Stimulated activated CD8-positive, alpha-beta memory T cell treated with anti-CD3 and anti-CD28 coated beads, Interleukin-7, amount 100 ng/mL, for 4 hours (primary cell): ENCODE results near the gene GPR108.

Source experiments
- DNase-seq, 2 donors: peaks; one replicate each; pipeline ENCODE4 v3.0.0-alpha.2; 2020; ENCODE audit warnings: low read depth in 2 of 2

Gene GPR108

DNA sequence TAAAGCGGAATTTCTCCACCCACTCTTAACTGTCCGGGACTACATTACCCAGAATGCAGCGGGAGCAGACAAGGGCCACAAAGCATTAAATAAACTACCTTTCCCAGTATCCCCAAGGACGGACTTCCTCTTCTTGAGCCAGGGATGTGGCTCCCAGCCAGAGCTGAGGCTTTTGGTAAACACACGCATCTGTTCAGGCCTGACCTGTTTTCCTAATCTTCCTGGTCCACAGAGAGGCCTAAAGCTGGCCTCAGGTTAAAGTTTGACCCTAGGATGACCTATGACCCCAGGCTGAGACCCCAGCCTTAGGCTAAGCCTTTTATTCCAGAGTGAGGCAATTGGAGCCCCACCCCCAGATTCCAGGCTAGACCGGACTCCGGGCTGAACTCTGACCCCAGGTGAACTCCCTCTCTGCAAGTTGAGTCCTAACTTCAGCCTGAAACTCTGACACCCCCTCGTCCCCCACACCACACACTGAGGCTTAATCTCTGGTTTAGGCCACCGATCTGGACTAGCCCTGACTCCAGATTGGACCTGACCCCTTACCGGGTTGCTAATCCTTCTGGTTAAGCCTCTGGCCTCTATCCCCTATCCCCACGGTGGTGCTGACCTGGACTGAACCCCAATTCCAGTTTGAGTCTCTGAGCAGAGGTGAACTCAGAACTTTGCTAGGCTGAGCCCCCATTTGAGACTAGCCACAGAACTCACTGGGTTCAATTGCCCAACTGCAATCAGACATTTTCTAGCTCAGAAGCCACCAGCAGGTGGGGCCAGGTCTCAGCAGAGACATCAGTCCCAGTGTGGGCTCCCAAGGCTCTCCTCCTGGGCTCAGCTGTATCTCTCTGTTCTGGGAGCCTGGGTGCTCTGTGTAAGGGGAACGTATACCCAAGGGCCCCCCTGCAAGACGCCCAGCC is 750 bp upstream of the GPR108 start:
- peak; percentile 65 to 67 for DNase-seq

DNA sequence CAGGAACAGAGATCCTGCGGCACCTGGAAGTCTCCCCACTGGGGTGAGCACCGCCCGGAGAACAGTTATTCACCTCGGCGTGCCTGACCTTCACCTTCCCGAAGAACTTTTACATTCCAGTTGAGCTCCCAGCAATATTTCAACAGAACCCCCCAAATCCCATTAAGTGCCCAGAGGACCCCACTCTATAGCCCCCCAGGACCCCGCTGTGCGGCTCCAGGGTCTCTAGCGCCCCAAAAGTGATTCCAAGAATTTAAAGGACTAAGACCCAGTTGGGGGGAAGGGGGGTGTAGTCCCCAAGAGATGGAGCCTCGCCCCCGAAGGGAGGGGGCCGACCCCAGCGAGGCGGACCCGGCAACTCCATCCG is 480 bp downstream of the GPR108 start:
- no peak for DNase-seq

DNA sequence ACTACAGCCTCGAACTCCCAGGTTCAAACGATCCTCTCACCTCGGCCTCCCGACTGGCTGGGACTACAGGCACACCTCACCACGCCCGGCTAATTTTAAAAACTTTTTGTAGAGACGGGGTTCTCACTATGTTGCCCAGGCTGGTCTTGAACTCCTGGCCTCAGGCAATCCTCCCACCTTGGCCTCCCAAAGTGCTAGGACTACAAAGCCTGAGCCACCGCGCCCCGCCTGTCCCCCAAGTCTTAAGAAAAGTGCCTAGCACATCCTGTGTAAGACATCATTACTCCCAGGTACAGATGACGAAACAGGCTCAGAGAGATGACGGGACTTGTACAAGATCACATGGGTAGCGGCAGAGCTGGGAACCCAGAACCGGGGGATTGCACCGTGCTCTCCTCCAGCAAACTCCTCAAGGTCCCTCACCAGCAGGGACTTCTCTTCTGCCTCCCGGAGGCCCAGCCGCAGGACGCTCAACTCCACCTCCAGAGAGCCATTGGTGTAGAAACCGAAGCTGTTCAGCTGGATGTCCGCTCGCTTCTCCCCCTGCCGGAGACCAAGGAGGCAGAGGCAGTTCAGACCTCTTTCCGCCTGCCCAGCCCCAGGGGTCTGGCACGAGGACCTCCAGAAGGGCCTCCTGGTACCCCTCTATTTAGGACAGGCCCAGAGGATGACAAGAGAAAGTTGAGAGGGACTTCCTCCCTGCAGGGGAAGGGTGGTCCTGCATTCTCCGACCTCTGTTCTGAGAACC is 1.0 kb downstream of the GPR108 start:
- peak; percentile 57 to 63 for DNase-seq

DNA sequence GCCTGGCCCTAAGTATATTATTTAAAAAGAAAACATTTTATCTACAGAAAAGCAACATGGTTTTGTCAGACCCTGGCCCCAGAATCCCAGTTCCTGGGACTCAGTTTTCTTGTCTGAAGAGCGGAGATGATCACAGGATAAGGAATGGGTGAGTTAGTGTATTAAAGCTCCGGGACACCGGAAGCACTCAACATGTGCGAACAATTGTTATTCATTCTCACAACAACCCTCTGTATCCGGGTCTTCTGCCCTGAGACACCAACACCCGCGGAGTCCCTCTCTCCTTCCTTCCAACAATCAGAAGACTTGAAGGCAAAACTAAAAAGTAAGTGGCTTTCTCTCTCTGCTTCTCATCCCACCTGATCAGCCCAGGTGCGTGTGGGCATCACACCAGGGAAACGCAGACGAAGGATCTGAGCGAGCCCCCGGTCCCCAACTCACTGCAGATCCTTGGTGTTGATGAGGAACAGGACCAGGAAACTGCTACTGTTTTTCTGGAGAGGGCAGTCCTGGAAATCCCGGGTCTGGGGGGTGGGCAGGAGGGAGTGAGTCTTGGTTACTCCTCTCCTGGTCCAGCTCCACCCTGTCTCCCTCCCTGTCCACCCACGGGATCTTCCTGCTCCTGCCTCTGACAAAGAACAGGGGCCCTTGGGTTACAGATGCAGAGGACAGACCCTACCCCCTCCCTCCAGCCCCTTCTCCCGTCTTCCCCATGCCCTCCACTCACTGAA is 2.0 kb downstream of the GPR108 start:
- no peak for DNase-seq

DNA sequence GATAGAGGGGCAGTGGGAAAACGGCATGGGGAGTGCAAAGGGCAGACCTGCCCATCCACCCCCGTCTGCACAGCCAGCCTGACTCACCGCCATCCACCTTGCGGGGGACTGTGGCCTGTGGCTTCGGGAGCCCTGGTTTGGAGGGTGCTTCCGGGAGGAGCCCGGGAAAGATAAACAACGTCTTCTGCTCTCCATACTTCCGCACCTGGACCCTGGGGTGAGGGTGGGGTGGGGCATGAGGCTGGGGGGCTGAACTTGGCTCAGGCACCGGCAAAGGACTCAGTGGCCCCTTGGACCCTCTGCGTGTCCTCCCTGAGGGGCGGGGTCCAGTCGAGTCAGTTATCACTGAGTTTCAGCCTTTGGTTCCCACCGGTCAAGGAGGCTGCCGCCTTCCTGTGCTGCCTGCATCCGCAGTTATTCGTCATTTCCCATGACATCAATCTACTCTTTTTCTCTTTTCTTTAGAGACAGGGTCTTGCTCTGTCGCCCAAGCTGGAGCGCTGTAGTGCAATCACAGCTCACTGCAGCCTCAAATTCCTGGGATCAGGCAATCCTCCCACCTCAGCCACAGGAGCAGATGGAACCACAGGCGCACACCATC is 3.2 kb downstream of the GPR108 start:
- DNase-seq = no peak

DNA sequence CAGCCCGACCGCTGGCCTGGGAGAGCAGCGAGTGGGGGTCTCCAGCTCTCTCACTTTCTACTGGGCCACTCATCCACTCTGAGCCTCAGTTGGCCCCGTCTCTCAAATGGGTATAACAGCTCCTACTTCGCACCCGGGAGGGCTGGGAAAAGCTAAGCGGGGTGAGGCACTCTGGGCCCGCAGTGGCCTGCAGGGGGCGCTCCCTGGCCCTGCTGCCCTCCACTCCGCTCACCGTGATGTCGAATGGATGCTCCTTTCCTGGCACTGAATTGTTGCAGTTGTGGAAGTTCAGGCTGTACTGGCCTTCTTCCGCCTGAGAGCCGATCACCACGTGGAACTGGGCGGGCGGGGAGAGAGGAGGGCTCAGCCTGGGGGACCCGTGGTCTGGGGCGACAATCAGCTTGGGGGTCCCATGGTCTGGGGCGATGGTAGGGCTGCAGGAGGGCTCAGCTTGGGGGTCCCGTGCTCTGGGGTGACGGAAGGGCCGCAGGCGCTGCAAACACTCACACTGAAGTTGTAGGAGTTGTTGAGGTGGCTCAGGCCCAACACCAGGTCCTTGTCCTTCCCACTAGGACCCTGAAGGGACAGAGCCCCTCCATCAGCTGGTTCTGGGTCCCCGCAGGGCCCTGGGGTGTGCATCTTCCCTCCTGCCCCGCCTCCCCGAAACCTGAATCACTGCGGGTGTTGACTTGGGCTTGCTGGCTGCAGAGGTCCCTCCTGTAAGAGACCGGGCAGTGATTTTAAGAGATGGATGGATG is 3.9 kb downstream of the GPR108 start:
- no peak for DNase-seq

DNA sequence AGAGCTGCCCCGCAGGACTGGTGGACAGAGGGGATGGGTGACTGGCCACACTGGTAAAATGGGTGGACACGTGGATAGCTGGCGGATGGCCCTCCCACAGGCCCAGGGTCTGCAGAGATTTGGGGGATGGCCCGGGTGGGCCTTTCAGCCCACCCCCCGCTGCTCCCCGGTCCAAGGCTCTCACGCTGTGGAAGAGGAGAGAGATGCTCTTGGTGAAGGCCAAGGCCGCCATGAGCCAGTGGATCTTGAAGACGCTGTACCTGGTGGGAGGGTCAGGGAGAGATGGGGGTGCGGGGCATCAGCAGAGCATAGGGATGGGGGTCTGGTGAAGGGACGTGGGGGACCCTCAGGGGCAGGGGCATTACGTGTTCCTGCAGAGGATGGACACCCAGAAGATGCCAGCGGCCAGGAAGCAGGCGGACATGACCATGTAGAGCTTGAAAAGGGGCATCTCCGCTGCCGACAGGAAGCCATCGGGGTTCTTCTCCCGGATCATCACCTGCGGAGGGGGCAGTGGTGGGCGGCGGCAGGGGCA is 4.5 kb downstream of the GPR108 start:
- no peak for DNase-seq

DNA sequence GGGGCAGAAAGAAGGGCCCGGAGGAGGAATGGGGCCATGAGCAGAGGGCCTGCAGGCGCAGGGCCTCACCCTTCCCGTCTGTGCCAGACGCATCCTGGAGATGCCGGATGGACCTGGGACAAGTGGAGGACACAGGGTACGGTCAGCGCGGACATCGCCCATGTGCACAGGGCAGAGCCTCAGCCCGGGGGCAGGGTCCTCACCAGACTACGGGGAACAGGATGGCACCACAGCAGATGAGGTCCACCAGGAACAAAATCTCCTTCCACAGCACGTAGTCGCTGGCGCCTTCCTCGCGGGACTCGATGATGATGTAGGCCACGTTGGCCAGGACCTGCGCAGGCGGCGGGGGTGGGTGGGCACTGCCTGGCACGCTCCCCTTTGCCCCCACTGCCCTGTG is 5.6 kb downstream of the GPR108 start:
- DNase-seq = no peak

DNA sequence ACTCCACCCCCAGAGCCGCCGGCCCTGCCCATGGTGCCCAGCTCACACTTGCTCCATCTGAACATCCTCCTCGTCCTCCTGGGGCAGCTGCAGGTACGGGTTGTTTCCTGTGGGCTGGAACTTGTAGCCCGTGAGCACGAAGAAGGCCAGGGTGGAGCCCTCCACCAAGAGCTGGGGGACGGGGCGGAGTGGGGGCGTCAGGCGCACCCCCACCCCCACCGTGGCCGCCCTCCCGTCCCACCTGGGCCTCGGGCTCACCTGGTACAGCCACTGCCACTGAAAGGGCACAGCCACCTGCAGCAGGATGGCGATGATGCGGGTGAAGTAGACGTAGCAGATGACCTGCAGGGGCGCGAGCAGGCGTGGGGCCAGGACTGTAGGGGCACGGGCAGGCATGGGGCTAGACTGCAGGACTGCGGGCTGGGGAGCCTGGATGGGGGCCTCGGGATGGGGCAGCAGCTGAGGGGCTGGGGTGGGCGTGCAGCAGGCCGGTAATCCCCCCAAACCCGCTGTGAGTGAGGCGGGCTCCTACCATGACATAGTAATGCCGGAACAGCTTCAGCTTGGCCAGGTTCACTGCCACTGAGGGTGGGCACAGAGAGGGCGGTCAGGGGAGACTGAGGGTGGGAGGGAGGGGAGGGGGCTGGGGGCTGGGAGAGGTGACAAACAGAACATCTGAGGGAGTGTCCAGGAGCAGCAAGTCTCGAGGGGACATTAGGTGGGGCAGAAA is 6.3 kb downstream of the GPR108 start:
- DNase-seq = no peak

DNA sequence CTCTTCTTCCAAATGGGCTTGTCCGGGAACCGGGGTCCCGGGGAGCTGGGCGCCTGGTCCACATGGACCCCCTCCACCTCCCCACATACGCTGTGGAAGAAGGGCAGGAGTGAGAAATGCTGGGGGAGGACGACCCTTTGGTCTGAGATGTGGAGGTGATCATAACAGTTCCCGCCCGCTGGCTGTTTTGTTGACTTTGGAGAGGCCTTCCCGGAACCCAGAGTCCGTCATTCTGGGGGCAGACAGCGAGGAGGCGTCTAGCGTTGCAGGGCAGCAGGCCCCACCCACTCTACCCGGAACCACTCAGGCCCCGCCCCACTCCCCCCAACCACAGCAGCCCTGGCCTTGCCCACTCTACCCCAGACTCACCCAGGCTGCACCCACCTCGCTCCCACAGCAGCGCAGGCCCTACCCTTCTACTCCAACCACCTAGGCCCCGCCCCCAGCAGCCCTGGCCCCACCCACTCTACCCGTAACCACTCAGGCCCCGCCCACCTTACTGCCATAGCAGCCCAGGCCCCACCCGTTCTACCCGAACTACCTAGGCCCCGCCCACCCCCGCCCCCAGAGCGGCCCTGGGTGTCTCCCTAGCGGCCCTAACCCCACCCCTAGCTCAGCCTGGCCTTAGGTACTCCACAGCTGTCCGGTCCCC is 7.1 kb downstream of the GPR108 start:
- no peak for DNase-seq

DNA sequence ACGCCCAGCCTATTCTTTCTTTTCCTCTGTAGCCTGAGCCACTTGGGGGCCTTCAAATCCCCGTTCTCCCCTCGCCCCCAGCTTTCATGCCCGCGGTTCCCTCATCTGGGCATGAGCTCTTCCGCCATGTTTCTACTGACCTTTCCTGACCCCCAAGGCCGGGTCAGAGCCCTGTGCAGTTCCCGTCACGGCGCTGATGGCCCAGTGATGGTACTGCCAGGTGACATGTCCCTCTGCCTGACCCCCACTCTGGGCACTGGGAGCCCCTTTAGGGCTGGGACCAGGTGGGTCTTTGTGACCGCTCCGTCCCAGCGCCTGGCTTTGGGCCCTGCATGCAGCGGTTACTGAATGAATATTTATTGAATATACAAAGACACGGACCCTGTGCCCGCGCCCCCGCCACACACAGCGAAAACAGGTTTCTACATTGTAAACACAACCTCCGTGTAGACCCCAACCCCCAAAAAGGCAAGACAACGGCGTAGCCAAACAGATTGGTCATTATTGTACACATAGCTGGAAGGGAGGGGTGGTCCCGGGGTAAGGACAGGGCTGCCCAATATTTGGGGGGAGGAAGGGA is 7.7 kb downstream of the GPR108 start:
- DNase-seq = no peak

DNA sequence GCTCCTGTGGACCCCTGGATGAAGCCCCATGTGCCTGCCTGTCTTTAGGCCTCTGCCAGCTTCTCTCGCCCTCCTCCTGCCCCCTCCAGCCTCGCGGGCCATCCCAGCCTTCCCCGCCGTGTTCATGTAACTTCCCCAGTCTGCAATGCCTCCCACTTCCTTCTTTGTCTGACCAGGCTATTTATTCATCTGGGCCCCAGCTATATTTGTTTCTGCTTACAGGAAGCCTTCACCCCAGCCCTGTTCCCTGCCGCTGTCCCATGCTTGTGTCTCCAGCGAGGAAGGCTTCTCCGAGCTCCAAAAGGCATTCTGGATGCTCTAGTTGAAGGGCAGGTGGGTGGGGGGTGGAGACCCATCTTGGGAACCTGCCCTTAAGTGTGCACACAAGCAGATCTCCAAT is 9.0 kb downstream of the GPR108 start:
- no peak for DNase-seq

DNA sequence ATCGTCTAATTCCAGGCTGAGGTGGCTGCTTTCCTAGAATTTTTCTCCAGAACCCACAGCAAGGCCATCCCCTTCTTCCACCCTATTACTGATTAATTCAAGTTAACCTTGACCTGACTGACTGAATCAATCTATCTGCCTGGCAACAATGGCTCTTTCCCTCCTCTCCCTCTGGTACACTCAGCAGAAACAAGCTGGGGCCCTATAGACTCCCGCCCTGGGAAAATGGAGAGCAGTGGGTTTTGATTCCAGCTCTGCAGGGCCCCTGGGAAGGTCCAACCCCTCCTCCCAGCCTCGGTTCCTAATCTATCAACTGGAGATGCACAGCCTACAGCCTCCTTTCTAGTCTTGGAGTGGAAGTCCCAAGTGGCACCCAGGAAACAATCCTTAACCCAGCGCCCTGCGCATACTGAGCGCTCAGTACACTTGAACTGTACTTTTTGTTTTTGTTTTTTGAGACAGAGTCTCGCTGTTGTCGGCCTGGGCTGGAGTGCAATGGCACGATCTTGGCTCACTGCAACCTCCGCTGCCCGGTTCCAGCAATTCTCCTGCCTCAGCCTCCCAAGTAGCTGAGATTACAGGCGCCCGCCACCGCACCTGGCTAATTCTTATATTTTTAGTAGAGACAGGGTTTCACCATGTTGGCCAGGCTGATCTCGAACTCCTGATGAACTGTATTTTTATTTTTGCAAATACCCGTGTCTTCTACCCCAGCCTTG is 11.7 kb downstream of the GPR108 start:
- no peak for DNase-seq

DNA sequence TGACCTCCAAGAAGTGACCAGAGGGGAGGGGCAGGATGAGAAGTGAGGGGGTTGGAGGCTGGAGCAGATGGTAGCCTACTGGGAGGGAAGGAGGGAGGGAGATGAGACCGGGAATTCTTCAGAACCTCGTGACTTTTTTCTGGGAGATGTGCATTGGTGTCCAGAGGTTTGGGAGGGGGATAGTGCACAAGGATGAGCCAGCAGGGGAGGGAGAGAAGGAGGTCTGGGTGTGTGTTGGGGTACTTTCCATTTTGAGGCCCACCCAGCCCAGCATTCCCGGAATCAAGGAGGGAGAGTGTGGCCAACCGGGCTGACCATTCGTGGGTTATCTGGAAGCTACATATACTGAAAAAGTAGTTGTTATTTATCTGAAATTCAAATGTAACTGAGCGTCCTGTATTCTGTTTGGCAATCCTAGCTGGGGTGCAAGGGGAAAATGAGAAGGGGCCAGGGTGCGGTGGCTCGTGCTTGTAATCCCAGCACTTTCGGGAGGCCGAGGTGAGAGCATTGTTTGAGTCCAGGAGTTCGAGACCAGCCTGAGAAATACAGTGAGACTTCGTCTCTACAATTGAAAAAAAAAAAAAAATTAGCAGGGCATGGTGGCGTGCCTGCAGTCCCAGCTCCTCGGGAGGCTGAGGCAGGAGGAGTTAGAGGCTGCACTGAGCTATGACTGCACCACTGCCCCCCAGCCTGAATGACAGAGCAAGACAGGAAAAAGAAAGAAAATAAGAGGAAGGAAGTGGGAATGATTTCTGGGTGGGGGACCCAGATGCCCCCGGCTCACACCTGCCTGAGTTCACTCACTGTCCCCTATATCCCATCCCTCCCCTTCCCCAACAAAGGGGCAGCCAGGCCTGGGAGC is 12.5 kb downstream of the GPR108 start:
- no peak for DNase-seq

DNA sequence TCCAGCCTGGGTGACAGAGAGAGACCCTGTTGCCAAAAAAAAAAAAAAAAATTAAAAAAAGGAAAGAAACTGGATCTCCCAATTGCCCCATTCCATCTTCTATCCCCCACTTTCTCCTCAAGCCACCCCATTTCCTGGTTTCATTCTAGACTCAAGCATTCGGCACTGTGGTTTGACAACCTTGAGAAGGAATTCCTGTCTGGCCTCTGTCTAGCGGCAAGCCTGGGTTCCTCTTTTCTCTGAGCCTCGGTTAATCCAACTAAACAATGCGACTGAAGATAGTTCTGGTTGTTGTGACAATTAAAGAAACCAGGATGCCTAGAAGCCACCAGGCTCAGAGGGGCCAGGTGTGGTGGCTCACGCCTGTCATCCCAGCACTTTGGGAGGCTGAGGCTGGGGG is 13.6 kb downstream of the GPR108 start:
- DNase-seq = no peak

DNA sequence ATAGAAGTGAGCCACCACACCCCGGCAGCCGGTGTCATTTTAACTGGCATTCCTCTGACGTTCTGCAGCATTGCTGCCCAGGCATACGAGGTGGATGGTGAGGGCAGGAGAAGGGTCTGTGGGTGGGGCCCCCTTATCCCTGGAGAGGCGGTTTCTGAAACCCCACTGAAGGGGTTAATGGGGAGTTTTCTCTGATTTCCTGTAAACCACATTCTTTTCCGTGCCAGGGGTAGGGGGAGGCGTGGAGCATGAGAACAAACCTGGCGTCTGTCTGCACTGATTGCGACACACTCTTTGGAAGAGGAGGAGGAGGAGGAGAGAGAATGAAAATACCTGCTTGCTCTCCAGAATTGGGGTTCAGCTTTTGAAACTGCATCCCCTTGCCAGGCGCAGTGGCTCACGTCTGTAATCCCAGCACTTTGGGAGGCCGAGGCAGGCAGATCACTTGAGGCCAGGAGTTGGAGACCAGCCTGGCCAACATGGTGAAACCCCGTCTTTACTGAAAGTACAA is 14.2 kb downstream of the GPR108 start:
- no peak for DNase-seq

DNA sequence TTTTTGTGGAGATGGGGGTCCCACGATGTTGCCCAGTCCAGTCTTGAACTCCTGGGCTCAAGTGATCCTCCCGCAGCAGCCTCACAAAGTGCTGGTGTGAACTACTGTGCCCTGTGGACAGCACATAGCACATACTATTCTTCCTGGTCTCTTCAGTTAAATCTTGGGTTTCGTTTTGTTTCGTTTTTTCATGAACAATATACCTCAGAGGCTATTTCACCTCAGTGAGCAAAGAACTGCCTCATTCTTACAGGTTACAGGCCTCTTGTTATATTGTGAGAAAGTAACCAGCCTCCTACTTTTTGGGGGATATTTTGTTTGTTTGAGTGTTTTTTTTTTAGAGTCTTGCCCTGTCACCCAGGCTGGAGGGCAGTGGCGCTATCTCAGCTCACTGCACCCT is 15.6 kb downstream of the GPR108 start:
- DNase-seq = no peak

DNA sequence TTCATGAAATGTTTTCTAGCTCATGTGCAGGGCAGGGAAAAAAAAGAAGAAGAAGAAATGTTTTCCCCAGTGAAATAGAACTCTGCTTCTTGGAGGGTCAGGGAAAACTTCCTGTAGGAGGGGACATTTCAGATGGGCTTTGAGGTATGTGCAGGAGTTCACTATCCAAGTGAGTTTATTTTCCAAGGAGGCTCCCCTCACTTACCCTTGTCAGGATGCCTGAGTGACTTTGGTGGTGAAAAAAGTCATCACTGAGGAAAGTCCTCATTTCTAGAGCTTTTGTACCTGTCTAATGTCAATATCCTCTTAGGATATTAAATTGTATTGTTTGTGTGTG is 16.3 kb downstream of the GPR108 start:
- no peak for DNase-seq
